Measurements from ENCODE around the gene DCUN1D1. TPM values are rescaled to one million over a fixed set of nuclear protein-coding genes. Genes with fewer than 3 reads are reported as not detected.

DCUN1D1 gene
- total and polyA plus RNA-seq, 10 of the 15 experiments (the other 5 are each of a cell fraction or from before 2014, with no cell fraction given): 19.8 to 47.4 (median 30.8) TPM

- TF ChIP-seq CEBPZ (IDR thresholded peaks at IDR 0.05; ENCODE audit: low read depth, low read length): no peak
- TF ChIP-seq ZBTB40 (IDR thresholded peaks at IDR 0.05; ENCODE audit: borderline replicate concordance): no peak
- no peak for TF ChIP-seq GATAD2B (conservative IDR thresholded peaks at IDR 0.05; ENCODE audit: low read depth)
- TF ChIP-seq NKRF (conservative IDR thresholded peaks at IDR 0.05): no peak
- no peak for TF ChIP-seq PAX8 (IDR thresholded peaks at IDR 0.05)
- TF ChIP-seq BMI1 (IDR thresholded peaks at IDR 0.05; ENCODE audit: borderline replicate concordance): no peak
- no peak for TF ChIP-seq BCLAF1 (IDR thresholded peaks at IDR 0.05)
Observed at GRCh38 chr3:183008800-183009199, 28.5 kb upstream of the DCUN1D1 start (continued).
